Erythroblast (primary cell): ENCODE results near the gene DSCAML1.

Experiments
- GATA1 ChIP-seq: IDR thresholded peaks from 2 replicates; pipeline ENCODE4 v1.6.1; 2011; ENCODE audit warnings: low read depth, mild to moderate bottlenecking, control low read depth, low read length, moderate library complexity
- POLR2A ChIP-seq: IDR thresholded peaks from 2 replicates; pipeline ENCODE4 v1.6.1; 2011; ENCODE audit warnings: mild to moderate bottlenecking, low read length

DNA sequence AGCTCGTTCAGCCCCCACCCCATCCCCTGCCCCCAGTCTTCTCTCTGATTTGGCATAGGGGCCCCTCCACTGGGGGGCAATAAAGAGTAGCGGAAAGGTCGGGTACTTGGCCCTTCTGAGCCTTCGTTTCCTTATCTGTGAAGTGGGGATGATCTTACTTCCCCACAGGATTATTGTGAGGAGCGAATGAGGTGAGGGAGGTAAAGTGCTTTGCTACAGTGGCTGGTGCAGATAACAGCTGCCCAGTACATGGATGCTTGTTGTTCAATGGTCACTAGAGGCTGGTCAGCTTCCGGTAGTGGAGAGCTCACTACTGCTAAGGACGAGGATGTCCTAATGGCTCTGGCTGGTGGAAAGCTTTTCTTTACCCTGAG lies 368.2 kb downstream of the DSCAML1 start:
- no peak for TF ChIP-seq POLR2A
- no peak for TF ChIP-seq GATA1
